ENCODE data around the gene CAPN15.

- no peak for TF ChIP-seq POLR2AphosphoS5 (IDR thresholded peaks at IDR 0.05; ENCODE audit: low read depth, low read length)
- TF ChIP-seq REST (IDR thresholded peaks at IDR 0.05; ENCODE audit: insufficient read depth in 1 of 2, low read depth in 2 of 2, low read length in 2 of 2), result no peak
Observed at GRCh38 chr16:575354-576196, 48.1 kb downstream of the CAPN15 start.

All from PFSK-1 (cell line).